GF-D8 (cell line): ENCODE data around the gene SFXN3.
A peak's percentile ranks its signal among the peaks of the same experiment; 100 is the strongest.

Experiments
- DNase-seq: peaks from one replicate; lab custom pipeline; 2025; lab: John Stamatoyannopoulos, UW

The SFXN3 gene

GRCh38 chr10:101000127-101000914 is 30.7 kb upstream of the SFXN3 start:
- no peak for DNase-seq

- peak; percentile 26 for DNase-seq
Observed at GRCh38 chr10:101000915-101001658, 29.9 kb upstream of the SFXN3 start.

GRCh38 chr10:101001659-101002035 is 29.4 kb upstream of the SFXN3 start:
- DNase-seq, result no peak

- no peak for DNase-seq
Observed at GRCh38 chr10:101002456-101002855, 28.6 kb upstream of the SFXN3 start.

- no peak for DNase-seq
Observed at GRCh38 chr10:101003639-101004206, 27.3 kb upstream of the SFXN3 start.

GRCh38 chr10:101005361-101005760 is 25.7 kb upstream of the SFXN3 start:
- no peak for DNase-seq

- no peak for DNase-seq
Observed at GRCh38 chr10:101005869-101006567, 25.0 kb upstream of the SFXN3 start.

GRCh38 chr10:101006593-101007098 is 24.4 kb upstream of the SFXN3 start:
- no peak for DNase-seq

- DNase-seq, result no peak
Observed at GRCh38 chr10:101007099-101007711, 23.8 kb upstream of the SFXN3 start.

- no peak for DNase-seq
Observed at GRCh38 chr10:101007915-101008822, 22.9 kb upstream of the SFXN3 start.

- DNase-seq, result no peak
Observed at GRCh38 chr10:101008823-101009423, 22.1 kb upstream of the SFXN3 start.

GRCh38 chr10:101010329-101010728 is 20.7 kb upstream of the SFXN3 start:
- DNase-seq, result no peak

- no peak for DNase-seq
Observed at GRCh38 chr10:101011517-101012423, 19.3 kb upstream of the SFXN3 start.

- peak; percentile 66 for DNase-seq
Observed at GRCh38 chr10:101012525-101013364, 18.3 kb upstream of the SFXN3 start.

- DNase-seq, result no peak
Observed at GRCh38 chr10:101013365-101013825, 17.6 kb upstream of the SFXN3 start.

- no peak for DNase-seq
Observed at GRCh38 chr10:101014230-101014884, 16.7 kb upstream of the SFXN3 start.

- DNase-seq, result no peak
Observed at GRCh38 chr10:101014966-101015581, 16.0 kb upstream of the SFXN3 start.
